LHCN-M2 (cell line): Measurements from ENCODE around the gene PFN3. TPM values are rescaled to one million over a fixed set of nuclear protein-coding genes. Genes with fewer than 3 reads are reported as not detected.
"Not testable (repeated sequence)": the region's sequence is repeated elsewhere in the genome, so short reads cannot be mapped to it uniquely, and the experiment has no call there.

Source experiments
- DNase-seq: peaks from one replicate; pipeline ENCODE4 v3.0.0-alpha.2; 2012; ENCODE audit warnings: low read depth
- total RNA-seq: library from RNA; depleted of rRNA; stranded (reverse); fragments of >200 nt; gene quantifications from 2 replicates; pipeline ENCODE4 v1.2.3, GENCODE V29; 2014

PFN3 gene
- total RNA-seq, 1 experiment from 2014 or later, result not detected

DNA sequence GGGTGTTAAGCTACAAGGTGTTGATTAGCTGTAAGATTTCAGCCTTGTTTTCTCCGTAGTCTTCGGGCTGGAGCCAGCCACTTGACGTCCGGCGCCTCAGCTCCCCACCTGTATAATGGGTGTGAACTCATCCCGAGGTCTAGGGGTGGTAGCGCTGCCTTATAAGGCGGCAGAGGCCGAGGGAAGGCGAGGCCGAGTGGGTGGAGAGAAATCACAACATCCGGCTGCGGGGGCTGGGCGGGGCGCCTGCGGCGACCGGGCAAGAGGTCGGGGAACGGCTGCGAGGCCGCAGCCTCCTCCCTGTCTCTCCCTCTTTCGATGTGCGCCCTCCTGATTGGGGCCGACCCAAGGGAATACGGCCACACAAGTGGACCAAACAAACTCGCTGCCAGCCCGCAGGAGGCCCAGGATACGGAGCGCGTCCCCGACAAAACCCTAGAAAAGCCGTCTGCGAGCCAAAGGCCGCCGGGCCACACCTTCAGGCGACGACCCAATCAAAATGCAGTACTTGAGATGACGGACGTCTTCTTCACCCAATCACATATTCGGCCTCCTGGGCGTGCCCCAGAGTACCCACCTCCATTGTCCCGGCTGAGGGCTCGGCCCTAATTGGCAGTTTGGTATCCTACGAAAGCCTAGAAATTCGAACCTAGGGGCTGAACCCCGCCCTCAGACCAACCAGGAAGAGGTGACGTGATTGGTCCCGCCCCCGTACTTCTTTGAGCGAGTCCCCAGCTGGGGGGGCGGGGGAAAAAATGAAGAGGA lies 25.5 kb upstream of the PFN3 start:
- DNase-seq, result peak; percentile 100

- DNase-seq, result no peak
Observed at GRCh38 chr5:177425196-177425800, 24.8 kb upstream of the PFN3 start.

GRCh38 chr5:177423671-177424070 lies 23.2 kb upstream of the PFN3 start:
- DNase-seq, result no peak

DNA sequence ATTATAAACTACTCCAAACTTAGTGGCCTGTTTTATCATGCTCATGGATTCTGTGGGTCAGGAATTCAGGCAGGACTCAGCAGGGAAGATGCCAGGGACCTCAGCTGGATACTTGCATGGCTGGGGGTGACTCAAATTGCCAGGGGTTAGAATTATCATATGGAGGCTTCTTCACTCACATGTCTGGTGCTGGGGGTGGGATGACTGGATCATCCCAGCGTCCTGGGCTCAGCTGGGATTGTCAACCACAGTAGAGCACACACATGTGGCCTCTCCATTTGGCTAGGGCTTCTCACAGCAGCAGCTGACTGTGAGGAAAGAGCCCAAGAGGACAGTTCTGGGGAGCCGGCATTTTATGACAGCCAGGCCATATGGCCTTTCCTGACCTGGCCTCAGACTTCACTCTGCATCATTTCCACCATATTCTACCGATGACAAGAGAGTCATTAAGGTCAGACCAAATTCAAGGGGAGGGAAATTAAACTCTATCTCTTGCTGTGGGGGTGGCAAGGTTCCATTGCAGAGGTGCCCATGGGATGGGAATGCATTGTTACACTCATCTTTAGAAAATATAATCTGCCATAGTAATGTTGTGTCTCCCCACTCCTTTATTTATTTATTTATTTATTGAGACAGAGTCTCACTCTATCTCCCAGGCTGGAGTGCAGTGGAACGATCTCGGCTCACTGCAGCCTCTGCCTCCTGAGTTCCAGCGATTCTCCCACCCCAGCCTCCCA lies 20.8 kb upstream of the PFN3 start:
- DNase-seq, result peak; percentile 35

- DNase-seq, result not testable (repeated sequence)
Observed at GRCh38 chr5:177420472-177420871, 20.0 kb upstream of the PFN3 start.

DNA sequence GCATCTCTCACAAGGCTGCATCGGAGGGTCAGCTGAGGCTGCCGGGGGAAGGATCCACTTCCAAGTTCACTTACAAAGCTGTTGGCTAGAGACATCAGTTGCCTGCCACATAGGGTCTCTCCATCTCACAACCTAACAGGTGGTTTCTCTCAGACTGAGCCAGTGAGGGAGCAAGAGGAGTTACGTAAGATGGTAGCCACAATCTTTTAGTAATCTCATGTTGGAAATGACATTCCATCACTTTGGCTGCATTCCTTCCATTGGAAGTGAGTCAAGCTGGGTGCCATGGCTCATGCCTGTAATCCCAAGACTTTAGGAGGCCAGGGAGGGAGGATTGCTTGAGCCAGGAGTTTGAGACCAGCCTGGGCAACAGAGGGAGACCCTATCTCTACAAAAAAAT lies 18.6 kb upstream of the PFN3 start:
- DNase-seq, result peak; percentile 70

DNA sequence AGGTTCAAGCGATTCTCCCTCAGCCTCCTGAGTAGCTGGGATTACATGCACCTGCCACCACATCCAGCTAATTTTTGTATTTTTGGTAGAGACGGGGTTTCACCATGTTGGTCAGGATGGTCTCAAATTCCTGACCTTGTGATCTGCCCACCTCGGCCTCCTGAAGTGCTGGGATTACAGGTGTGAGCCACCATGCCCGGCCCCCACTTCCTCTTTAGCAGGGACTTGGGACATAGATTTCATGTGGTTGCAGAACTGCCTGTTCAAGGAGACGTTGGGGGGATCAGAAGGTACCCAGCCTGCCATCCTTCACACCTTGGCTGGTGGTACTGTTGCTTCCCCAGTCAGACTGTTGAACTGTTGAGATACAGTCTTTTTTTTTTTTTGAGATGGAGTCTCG lies 16.6 kb upstream of the PFN3 start:
- not testable (repeated sequence) for DNase-seq

GRCh38 chr5:177414481-177414880 lies 14.0 kb upstream of the PFN3 start:
- DNase-seq, result no peak

GRCh38 chr5:177412603-177413233 lies 12.3 kb upstream of the PFN3 start:
- DNase-seq, result no peak

DNA sequence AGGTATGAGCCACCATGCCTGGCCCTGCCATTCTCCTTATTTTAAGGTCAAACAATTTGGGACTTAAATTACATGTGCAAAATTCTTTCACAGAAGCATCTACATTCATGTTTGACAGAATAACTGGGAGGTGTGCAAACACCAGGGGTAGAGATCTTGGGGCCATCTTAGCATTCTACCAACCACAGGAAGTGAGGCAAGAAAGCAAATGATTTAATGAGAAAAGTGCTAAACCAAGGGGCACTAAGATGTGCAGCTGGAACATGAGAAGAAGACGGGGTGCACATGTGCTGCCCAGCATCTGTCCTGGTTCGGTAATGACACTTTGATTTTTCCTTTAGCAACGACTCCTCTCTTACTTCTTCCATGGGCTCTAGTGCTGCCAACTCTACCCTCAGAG lies 10.1 kb upstream of the PFN3 start:
- no peak for DNase-seq

- no peak for DNase-seq
Observed at GRCh38 chr5:177409043-177409801, 8.8 kb upstream of the PFN3 start, which contains the start of gene F12. F12 (minus strand) TSS chr5:177409564; CDS start chr5:177409527, 37 bp downstream.

DNA sequence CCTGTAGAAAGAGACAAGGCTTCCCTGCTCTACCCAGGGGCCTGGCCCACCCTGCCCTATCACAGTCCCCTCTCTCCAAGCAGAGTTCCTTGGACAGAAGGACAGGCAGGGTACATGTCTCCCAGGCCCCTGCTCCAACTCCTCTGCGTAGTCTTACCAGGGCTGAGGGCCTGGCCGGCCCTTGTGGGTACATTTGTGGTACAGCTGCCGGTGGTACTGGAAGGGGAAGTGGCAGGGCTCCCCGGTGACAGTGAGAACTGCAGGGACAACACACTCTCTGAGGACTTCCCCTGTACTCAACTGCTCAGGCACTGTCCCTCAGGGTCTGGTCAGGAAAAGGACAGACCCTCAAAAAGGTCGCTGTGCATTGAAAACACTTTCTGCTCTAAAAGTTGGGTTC lies 5.3 kb upstream of the PFN3 start:
- no peak for DNase-seq

GRCh38 chr5:177405312-177405711 lies 4.9 kb upstream of the PFN3 start:
- no peak for DNase-seq

DNA sequence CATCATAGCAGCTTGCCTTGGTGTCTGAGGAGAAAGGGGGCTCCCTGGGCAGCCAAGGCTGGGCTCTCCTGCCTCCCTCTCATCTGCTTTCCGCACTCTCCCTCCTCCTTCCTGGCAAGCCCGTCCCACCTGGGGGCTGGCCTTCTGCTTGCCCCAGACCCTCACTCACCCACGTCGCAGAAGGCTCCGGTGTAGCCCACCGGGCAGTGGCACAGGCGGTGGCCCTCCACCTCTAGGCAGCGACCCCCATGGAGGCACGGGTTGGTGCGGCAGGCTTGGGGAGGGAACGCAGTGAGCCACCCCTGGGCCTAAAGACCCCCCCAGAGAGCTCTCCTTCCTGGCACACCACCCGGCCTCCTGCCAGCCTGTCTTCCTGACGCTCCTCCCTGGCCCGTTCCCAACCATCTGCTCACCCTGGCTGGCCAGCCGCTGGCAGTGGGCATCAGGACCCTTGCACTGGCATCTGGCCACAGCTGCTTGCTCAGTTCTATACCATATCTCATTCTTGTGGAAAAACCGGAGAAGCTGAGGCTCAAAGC lies 4.2 kb upstream of the PFN3 start:
- DNase-seq, result no peak

DNA sequence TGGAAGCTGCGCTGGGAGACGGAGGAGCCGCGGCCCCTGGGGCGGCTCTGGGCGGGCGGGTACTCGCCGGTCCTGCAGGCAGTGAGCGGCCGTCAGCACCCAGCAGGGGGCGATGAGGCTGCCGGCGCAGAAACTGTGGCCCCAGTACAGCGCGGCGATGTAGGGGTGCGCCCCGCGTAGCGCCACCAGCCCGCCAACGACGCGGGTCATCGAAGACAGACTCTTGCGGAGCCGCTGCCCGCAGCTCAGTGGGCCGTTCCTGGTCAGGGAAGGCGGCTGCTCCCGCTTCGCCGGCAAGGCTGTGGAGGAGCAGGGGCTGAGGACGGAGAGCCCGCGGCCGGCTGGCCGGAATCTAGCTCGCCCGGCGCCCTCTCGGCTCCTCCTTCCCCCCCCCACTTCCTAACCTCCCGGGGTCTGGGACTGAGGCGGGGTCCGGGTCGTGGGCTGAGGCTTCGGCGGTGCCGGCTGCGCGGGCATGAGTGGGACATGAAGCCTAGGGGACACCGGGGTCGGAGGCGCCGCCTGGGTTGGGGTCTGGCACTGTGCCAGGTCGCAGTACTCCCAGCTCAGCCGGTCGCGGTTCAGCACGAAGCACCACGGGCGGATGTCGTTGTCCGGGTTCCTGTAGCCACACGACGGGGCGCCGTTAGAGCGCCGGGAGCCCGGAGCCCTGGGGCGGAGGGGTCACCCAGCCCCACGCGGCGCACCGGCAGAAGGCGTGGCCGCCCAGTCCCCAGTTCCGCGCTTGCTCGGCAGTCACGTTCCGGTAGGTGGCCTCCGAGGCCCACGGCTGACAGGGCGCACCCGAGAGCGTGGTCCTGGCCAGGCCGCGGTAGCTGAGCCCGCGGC lies 3.6 kb upstream of the PFN3 start:
- DNase-seq, result peak; percentile 74

GRCh38 chr5:177403102-177403791 lies 2.8 kb upstream of the PFN3 start:
- no peak for DNase-seq

- peak; percentile 32 for DNase-seq
Observed at GRCh38 chr5:177402271-177403043, 2.0 kb upstream of the PFN3 start.

DNA sequence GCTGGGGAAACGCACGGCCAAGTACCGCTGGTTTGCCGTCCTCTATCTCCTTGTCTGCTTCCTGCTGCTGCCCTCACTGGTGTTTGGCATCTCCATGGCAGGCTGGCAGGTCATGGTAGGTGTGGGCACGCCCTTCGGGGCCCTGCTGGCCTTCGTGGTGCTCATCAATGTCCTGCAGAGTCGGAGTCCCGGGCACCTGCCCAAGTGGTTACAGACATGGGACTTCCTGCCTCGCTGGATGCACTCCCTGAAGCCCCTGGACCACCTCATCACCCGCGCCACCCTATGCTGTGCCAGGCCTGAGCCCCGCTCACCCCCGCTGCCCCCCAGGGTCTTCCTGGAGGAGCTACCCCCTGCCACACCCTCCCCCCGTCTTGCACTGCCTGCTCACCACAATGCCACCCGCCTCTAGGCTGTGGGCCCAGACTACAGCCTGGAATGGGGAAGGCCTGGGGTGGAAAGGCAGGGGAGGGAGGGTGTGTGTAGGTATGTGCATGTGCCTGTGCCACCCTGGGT lies 2.5 kb downstream of the PFN3 start:
- no peak for DNase-seq
